Dermis microvascular lymphatic vessel endothelial cell (primary cell): ENCODE results near the gene PXDN. TPM values are rescaled to one million over a fixed set of nuclear protein-coding genes. Genes with fewer than 3 reads are reported as not detected.

ENCODE experiments used
- DNase-seq, 2 donors: peaks; one replicate each; pipeline versions ENCODE4 v3.0.0 to v3.0.0-alpha.2; 2010; ENCODE audit warnings: low read depth in 2 of 2
- total RNA-seq: library from RNA; depleted of rRNA; stranded (reverse); fragments of >200 nt; gene quantifications from 2 replicates; pipeline ENCODE4 v1.2.1, GENCODE V29; 2014

Gene PXDN
- total RNA-seq, 1 donor from 2014 or later: 195 TPM

DNA sequence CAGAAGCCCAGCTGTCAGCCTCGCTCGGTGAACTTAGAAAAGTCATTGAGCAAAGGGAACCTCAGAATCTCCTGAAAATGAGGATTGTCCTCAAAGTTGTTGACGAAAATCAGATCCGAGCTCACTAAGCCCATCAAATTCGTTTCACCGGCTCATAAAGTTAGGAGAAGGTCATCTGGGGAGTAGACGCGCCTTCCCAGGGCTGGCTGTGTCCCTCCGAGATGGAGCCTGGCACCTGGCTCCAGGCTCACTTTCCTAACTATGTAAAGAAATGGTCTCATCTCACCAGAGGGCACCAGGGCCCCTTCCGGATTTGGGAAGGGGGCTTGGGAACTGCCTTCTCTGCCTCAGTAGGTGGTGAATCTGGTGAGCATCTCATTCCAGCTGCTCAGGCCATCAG is 145.5 kb downstream of the PXDN start:
- DNase-seq: no peak

DNA sequence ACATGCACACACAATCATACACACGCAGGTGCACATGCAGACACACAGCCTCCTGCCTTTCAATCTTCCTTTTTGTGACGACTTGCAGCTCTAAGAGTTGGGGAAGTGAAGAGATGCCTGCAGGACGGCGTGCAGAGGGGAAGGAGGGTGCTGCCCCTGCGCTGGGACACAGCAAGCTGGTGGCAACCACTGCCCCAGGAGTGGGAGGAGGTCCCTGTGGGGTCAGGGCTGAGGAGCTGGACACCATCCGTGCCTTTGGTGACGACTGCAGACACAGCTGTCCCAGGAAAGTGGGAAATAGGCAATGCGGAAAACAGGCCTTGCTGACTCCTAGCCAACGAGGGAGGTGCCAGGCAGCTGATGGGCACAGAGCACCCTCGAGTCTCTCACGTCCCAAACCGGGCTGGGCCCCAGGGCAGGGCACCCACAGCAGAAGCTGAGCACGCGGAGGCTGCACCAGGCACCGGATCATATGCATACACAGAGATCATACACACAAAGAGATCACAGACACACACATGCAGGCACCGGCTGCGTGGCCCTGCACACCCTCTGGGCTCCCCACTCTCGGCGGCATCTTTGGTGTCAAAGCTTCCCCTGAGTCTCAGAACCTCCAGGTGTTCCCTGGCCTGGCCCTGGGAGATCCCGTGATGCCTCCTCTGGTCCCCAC is 146.1 kb downstream of the PXDN start:
- no peak for DNase-seq

DNA sequence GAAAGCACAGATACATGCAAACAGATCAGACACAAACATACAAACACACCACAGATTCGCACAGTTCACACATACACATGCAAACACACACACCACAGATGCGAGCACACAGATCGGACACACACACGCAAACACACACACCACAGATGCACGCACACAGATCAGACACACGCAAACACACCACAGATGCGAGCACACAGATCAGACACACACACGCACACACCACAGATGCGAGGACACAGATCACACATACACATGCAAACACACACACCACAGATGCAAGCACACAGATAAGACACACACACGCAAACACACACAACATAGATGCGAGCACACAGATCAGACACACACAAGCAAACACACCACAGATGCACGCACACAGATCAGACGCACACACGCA is 149.0 kb downstream of the PXDN start:
- no peak for DNase-seq

DNA sequence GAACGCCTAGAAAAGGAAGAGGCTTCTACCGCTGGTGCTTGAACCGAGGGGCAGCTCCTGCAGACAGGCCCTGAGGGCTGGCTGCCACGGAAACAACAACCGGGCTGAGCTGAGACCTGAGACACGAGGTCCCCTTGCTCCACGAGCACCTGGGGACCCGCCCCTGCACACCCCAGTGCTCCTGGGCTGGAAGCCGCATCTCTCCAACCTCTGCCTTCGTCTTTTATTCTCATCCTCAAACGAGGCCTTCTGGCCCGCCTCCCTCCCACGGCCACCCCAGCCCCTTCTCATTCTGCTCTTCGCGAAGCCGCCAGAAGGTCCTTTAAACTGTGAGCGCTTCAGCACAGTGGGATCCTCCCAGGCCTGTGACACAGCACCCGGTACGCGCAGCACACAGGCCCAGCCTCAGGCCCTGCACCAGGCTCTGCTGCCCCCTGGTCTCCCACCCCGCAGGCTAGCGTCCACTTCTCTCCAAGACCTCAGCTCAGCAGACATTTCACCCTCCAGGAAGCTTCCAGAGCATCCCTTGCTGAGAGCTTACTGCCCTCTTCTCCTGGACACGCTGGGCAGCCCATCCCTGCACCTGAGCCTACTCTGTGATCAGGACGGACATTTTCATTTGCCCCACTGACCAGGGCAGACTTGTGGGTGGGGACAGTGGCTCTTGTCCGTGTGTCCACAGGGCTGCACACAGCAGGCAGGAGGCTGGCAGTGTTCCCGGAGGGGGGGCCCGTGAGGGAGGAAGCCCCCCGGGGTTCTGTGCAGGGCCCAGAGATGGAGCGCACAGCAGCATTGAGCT is 149.7 kb downstream of the PXDN start:
- DNase-seq: no peak

DNA sequence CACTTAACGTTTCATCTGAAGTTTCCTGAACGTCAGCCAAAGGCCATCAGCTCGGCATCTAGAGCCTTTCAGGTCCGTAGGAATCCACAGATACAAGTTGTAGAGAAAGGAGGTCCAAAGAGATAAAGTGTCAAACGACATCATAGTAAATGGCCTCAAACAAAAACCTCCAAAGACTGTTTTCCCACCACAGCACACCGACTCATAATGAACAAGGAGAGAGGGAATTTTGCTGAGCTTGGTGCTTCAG is 150.3 kb downstream of the PXDN start:
- DNase-seq: no peak

DNA sequence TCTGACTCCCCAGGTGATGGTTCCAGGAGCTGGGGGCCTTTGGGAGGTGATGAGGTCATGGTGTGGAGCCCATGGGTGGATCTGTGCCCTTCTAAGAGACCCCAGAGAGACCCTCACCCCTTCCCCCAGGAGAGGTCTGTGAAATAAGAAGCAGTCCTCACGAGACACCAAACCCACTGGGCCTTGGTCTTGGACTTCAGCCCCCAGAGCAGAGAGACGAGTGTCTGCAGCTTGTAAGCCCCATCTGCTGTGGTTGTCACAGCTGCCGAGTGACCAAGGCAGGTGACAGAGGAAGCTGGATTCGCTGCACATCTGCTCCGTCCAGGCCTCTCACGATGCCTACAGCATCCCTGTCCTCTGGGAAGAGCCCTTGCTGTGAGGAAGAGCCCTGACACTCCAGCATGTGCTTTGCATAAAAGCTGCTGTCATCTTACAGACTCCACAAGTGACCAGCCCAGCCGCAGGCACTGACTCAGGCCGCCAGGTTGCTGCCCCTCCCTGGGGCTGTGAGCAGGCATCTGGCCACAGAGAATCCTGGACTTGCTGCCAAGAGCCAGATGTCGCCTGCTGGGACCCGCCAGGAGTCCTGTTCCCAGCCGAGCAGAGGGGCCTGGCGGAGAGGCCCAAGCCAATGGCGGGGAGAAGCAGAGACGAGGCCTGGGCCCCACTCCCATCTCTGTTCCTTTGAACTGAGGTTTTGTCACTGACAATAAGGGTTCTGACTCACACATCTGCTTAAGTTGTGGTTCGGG is 150.8 kb downstream of the PXDN start:
- DNase-seq: peak in 1 of 2 donors; percentile 62

DNA sequence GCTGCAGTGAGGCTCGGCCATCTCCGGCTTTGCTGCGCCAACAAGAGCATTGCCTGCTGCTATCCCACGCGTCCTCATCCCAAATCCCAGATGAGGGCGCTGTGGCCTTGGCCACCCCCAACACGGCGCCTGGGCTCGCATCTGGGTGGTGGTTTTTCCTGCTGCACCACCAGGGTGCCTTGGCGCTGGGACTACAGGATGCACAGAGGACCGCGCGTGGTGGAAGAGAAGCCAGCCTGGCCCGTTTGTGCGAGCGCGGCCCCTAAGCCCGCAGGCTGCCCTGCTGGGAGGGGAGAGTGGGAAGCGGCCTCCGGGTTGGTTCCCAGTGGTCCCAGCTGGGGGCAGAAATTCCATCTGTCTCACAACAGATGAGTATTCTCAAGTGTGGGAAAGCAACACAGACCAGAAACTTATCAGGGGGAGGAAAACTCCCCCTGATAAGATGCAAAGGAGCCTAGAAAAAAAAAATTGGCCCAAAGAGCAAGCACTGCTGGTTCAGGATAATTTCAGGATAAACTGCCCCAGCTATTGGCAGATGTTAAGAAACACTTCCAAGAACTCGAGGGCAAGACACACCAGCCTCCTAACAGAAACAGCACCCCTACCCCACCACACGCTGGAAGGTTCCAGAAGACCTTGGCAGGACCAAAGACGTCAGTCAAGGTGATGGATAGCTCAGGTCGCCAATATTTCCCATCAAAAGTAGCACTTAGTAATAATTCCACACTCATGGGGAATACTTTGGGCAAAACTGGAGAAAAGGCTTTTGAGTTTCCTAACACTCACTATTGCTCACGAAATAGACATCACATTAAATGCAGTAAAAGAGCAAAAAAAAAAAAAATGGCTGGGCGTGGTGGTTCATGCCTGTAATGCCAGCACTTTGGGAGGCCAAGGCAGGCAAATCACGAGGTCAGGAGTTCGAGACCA is 152.1 kb downstream of the PXDN start:
- peak; percentile 76 to 88 for DNase-seq

DNA sequence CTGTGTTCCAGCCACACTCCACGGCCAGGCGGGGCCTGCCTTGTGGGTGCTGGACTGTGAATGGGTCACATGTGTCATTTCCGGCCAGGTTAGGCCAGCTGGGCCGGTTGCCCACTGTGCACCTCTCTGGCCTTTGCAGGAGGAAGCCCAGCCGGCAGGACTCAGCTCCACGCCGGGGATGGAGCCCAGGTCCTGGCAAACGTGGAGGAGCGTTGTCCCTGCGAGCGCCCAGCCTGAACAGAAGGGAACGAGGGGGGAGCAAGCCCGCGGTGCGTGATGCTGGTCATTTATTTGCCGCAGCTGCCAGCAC is 152.9 kb downstream of the PXDN start:
- DNase-seq: peak in 1 of 2 donors; percentile 54

DNA sequence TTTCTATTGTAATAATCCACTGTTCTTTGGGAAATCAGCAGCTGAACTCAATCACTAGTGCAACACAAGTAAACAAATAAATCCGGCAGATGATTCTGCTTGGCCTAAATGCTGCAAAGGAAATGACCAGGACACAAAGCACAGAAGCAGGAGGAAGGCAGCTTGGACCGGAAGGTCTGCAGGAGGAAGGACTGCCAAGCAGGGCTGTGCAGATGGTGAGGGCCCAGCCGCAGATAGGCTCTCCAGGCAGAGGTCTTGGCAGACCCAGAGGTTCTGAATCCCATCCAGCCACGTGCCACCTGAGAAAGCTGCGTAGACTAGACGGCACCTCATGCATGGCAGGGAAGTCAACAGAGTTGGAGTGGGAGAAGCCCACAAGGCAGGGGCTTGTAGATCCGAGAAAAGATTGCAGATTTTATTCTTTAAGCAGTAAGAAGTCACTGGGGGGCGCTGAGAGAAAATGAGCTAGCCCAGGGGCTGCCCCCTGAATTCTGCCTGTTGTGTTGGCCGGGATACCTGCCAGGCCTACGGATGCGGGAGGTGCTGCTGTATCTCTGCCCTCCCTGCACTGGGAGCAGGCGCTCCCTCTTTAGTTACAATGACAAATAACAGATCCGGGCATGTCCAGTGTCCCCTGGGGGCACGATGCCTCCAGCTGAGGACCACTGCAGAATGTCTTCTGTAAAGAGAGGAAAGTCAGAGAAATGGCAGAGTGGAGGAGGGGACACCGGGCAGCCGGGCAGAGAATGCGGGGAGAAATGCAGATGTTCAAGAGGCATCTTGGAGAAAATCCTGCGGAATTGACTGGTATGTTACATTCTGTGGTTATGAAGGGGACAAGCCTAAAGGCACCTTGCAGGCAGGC is 153.5 kb downstream of the PXDN start:
- DNase-seq: peak; percentile 83 to 89

DNA sequence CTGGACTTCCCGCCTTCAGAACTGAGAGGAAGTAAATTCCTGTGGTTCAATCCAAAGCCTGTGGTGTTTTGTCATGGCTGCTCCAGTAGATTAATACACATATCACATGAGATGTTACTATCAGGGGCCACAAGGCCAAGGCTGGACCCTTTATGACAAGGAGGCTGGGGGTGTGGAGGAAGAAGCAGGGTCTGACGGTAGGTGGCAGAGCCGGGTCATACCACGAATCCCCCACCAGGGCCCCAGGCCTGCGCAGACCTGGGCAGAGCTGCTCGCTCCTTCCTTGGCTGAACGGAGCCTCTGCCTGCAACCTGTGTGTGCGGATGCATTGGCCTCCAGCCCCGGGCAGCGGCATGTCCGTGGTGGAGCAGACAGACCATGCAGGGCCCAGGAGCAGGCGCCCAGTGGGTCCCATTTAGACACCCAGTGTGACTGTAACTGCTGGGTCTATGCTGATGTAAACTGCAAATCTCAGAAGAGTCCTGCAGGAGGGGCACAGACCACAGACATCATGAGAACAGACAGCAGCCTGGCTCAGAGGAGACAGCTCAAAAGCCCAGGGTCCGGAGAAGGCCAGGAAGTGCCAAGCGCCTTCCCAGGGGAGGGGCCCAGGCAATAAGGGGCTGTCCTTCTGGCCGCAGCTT is 155.2 kb downstream of the PXDN start:
- DNase-seq: no peak

DNA sequence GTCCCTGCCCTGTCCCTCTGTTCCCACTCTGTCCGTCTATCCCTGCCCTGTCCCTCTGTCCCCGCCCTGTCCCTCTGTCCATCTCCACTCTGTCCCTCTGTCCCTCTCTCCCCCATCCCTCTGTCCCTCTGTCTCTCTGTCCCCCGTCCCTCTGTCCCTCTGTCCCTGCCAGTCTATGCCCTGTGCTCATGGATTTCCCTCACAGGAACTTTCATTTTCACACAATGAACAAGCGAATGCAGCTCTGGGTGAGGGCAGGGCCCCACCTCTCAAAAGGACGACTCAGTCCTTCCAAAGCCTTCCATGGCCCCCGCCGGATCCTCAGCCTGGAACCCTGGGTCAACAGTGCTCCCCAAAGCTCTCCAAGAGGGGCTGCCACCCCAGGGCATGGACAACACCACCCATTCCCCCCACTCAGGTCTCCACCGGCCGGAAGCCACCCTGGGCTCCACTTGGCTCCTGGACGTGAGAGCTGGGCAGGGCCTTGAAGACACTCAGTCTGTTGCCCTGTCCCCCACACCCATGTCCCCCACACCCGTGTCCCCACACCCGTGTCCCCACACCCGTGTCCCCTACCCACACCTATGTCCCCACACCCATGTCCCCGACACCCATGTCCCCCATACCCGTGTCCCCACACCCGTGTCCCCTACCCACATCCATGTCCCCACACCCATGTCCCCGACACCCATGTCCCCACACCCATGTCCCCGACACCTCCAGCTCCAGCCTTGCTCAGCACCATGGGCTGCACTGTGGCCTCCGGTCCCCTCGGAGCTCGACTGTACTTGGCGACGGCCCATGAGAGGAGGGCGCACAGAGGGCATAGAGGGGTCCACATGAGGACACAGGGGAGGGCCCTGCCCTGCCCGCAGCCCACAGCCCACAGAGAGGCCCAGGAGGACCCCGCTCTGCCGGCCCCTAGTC is 156.0 kb downstream of the PXDN start:
- no peak for DNase-seq

DNA sequence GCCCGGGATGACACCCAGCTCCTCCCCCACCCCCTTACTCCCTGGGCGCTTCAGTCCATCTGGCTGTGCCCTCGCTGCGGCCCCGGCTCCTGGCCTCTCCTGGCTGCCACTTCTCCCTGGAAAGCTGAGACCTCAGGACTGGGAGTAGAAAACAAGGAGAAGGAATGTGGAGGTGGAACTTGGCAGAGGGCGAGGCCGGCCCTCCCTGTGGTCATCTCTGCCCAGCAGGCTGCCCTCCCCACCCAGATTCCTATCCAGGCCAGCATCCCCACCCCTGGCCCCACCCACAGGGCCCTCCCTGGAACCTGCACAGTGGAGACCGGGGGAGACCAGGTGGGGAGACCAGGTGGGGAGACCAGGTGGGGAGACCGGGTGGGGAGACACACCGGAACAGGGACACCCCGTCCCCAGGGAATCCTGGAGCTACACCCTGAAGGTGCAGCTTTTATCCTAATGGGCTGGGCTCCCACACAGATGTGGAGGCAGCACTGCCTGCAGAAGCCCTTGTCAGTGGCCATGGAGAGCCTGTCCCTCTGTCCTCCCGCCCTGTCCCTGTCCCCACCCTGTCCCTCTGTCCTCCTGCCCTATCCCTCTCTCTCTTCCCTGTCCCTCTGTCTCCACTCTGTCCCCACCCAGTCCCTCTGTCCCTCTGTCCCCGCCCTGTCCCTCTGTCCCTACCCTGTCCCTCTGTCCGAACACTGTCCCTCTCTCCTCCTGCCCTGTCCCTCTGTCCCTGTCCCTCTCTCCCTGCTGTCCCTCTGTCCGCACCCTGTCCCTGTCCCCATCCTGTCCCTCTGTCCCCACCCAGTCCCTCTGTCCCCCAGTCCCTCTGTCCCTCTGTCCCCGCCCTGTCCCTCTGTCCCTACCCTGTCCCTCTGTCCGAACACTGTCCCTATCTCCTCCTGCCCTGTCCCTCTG is 157.1 kb downstream of the PXDN start:
- DNase-seq: no peak

DNA sequence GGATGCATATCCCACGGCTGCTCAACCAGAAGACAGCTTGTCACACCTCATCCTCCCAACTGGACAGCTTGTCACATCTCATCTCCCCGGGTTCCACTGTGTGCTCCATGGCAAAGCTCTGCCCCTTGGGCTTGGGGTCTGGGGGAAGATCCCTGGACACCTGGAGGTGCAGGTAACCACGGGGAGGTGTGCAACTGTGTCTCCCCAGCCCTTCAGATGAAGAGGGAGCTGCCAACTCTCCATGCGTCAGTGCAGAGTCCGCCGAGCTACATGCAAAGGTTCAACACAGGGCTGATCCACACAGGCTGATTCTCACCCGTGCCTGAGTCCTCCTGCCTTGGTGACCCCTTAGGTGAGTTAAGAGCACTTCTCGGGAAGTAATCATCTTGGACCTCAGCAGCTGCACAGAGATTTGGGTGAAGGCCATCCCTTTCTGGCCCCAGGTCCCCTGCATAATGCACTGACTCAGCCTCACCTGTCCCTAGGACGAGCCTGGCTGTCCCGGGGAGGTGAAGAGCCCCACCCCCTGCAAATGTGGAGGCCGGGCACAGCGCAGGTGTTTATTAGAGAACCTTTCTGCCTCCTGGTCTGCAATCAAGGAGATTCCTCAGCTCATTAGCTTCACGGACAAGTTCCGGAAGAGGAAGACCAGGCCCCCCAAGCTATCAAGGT is 157.9 kb downstream of the PXDN start:
- DNase-seq: no peak

DNA sequence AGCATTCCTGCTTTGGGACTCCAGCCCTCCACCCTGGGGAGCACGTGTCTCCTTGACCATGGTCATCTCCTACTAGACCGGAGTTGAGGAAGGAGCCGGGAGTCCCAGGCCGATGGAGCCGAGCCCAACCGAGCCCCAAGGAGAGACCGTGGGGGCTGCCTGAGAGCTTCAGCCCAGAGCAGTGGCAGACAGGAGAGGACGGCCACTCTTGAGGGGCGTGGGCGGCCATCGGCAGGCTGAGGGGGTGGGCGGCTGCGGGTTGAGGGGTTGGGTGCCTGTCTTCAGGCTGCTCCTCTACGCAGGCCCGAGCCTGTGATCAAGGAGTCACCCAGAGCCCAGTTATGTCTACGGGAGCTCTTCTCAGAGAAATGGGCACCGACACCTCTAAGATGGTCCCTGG is 158.7 kb downstream of the PXDN start:
- no peak for DNase-seq

DNA sequence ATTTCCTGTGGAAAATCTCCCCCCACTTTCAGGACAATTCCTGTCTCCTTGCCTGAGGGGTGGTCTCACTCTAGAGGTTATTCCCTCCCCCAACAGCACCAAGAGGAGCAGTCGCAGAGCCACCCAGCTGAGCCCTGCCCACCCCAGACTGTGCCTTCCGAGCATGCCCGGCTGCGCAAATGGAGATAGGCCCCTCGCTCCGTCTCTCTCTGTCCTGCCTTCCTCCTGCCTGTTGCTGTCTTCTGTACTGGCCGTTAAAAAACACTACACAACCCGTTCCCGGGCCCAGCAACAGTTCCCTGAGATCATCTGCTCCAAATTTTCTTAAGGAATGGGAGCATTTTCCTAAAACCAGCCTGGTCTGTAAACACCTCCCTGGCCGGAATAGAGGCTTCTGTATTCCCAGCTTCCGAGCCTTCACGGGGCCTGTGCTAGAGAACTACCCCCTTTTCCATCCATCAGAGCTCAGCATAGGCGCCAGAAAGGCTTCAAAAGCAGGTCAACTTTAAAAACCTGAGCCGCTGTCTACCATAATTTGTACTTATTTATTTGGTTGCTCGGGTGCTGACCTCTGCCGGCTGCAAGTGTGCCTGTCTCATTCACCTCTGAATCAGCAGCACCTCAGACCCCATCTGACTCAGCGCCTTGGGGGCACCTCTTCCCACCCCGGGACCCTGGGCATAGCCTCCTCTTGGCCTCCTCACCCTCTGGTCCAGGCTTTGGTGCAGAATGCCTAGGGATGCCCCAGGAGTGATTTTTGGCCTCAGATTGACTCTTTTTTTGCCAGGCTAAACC is 159.4 kb downstream of the PXDN start:
- no peak for DNase-seq

DNA sequence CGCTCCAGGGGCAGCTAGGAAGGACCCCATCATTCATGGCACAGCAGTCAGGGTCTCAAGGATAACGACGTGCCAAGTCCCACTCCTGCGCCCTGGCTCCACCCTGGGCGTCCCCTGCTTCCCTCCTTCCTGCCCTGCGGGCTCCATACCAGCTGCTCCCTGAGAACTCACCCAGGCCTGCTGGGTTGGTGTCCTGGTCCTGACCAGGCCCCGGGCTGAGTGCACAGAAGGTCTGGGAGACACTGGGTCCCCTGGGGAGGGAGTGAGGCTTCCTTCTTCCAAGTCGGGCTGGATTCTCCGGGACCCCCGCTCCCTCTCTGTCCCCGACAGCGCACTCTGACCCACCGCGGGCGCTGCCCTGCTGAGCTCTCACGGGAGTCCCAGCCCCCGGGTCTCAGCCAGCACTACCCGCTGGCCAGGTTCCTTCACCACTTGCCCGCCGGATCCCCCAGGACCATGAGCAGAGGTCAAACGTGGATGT is 160.2 kb downstream of the PXDN start:
- DNase-seq: no peak

DNA sequence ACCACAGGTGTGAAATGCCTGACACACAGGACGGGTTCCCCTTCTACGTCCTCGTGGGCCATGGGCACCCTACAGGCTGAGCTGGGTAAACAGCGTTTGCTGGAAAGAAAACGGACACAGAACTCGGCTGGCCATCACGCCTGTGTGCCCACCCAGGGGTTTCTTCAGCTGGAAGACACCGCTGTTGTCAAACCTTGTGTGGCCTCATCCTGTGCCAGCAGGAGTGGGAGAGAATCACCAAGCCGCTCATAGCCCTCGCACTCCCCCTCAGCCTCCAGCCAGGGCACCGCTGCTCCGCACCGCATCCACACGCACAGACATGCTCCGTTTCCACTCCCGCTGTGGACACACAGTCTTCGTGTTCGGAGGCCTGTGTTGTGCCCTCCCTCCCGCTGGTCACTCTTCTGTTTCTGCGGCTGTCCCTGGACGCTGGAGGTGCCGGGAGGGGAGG is 161.4 kb downstream of the PXDN start:
- DNase-seq: no peak
